K562 (cell line): ENCODE measurements around the gene TOR1AIP2. TPM values are rescaled to one million over a fixed set of nuclear protein-coding genes. Genes with fewer than 3 reads are reported as not detected.

ENCODE experiments used
- BRF1 ChIP-seq: IDR thresholded peaks from 3 replicates; pipeline ENCODE4 v1.6.1; 2011; ENCODE audit warnings: borderline replicate concordance, mild to moderate bottlenecking; ENCODE audit not compliant: insufficient read length; ENCODE audit errors: extremely low read depth
- ERF ChIP-seq: fragments of 450-650 bp; formaldehyde crosslinking; IDR thresholded peaks from 2 replicates; pipeline ENCODE4 v1.4.0; 2020; ENCODE audit warnings: mild to moderate bottlenecking, mixed read lengths
- HCFC1 ChIP-seq: IDR thresholded peaks from 2 replicates; pipeline ENCODE4 v1.6.1; 2012; ENCODE audit warnings: low read depth, low read length, improper control_type of control experiment
- IRF1 ChIP-seq: sonication (generic); formaldehyde crosslinking; IDR thresholded peaks from 2 replicates; pipeline ENCODE4 v1.8.0; 2022; ENCODE audit warnings: missing genetic modification reagents, mild to moderate bottlenecking, borderline replicate concordance
- PCBP1 ChIP-seq: fragments of 200-400 bp; formaldehyde crosslinking; IDR thresholded peaks from 2 replicates; pipeline ENCODE4 v1.6.1; 2018; ENCODE audit warnings: mild to moderate bottlenecking, low read depth, low read length; ENCODE audit not compliant: poor library complexity, severe bottlenecking
- PRPF4 ChIP-seq: fragments of 200-400 bp; formaldehyde crosslinking; IDR thresholded peaks from one replicate; pipeline ENCODE4 v1.6.1; 2017; ENCODE audit warnings: low read length, low read depth, mild to moderate bottlenecking; ENCODE audit not compliant: insufficient read depth, poor library complexity, severe bottlenecking
- SIRT6 ChIP-seq: IDR thresholded peaks from one replicate; pipeline ENCODE4 v1.6.1; 2012; ENCODE audit warnings: low read depth, mild to moderate bottlenecking, control low read depth, inconsistent platforms, low read length, moderate library complexity
- SOX6 ChIP-seq: fragments of 450-650 bp; IDR thresholded peaks from 2 replicates; pipeline ENCODE4 v1.6.1; 2014; ENCODE audit warnings: mild to moderate bottlenecking
- SP2 ChIP-seq: IDR thresholded peaks from 2 replicates; pipeline ENCODE4 v1.6.1; 2011; ENCODE audit warnings: mild to moderate bottlenecking, low read depth, low read length, moderate library complexity; ENCODE audit not compliant: poor library complexity, severe bottlenecking; ENCODE audit errors: extremely low read depth
- SRSF9 ChIP-seq: fragments of 200-400 bp; formaldehyde crosslinking; IDR thresholded peaks from 2 replicates; pipeline ENCODE4 v1.6.1; 2017; ENCODE audit warnings: low read depth, low read length, borderline replicate concordance
- TSHZ1 ChIP-seq: fragments of 250-450 bp; sonication (Bioruptor Pico); IDR thresholded peaks from 2 replicates; pipeline ENCODE4 v1.4.0; 2020; ENCODE audit warnings: mild to moderate bottlenecking, moderate library complexity
- ZBTB8A ChIP-seq: fragments of 450-650 bp; IDR thresholded peaks from 2 replicates; pipeline ENCODE4 v1.6.1; 2018; ENCODE audit warnings: mild to moderate bottlenecking, moderate library complexity; ENCODE audit not compliant: partially characterized antibody
- polyA plus RNA-seq, 8 experiments: library from polyadenylated mRNA; depleted of rRNA in 4 of 8; stranded (reverse) in 5 of 8; unstranded in 3 of 8; fragments of >200 nt; fragmentation: Nextera tagmentation in 2 of 8; fragmentation: Illumina TruSeq in 1 of 8; extraction: Ambion mirVana in 2 of 8; extraction: Trizol in 1 of 8; gene quantifications; 2 replicates each; pipeline versions ENCODE4 v1.2.1 to v1.2.3, GENCODE V29; 2011 to 2014; ENCODE audit warnings: inconsistent platforms in 1 of 8, missing spikeins in 1 of 8
- total RNA-seq, 7 experiments: library from RNA; depleted of rRNA in 6 of 7; stranded (reverse); fragments of >200 nt in 6 of 7; fragmentation: Illumina TruSeq in 2 of 7; extraction: Trizol in 2 of 7; gene quantifications; 2 replicates each; pipeline versions ENCODE4 v1.2.1 to v1.2.3, GENCODE V29; 2011 to 2021; ENCODE audit warnings: low replicate concordance in 1 of 7
- TF ChIP-seq, protein P1 (sequence below), 2 experiments: IDR thresholded peaks; 2 replicates each; pipeline ENCODE4 v1.6.1; 2012; ENCODE audit warnings: improper control_type of control experiment in 2 of 2, low read depth in 2 of 2, low read length in 2 of 2, borderline replicate concordance in 1 of 2
- TF ChIP-seq, protein P2 (sequence below): sonication (generic); formaldehyde crosslinking; IDR thresholded peaks from 2 replicates; pipeline ENCODE4 v1.8.0; 2022; ENCODE audit warnings: mild to moderate bottlenecking, missing genetic modification reagents

TOR1AIP2 gene
- total and polyA plus RNA-seq, 9 of the 15 experiments (the other 6 are each of a cell fraction or from before 2014, with no cell fraction given): 16.7 to 122 (median 41.4) TPM

DNA sequence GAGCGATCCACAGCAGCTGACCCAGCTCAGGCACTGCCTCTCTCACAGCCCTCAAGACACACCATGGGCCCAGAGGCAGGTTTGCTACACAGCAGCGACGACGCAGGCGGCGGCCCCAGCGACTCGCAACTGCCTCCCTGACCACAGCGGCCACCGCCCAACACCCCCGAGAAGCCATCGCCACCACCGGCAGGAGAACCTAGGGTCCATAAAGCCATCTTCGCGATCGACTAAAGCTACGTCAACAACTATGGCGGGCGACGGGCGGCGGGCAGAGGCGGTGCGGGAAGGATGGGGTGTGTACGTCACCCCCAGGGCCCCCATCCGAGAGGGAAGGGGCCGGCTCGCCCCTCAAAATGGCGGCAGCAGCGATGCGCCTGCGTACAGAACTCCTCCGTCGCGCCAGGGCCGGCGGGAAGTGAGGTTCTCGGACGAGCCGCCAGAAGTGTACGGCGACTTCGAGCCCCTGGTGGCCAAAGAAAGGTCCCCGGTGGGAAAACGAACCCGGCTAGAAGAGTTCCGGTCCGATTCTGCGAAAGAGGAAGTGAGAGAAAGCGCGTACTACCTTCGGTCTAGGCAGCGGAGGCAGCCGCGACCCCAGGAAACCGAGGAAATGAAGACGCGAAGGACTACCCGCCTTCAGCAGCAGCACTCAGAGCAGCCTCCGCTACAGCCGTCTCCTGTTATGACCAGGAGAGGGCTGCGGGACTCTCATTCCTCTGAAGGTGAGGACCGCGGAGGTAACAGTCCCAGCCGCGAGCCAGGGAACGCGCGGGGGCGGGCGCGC is 4.8 kb upstream of the TOR1AIP2 start, which contains the start of gene TOR1AIP1 (continued):
- TF ChIP-seq, protein P1, sequence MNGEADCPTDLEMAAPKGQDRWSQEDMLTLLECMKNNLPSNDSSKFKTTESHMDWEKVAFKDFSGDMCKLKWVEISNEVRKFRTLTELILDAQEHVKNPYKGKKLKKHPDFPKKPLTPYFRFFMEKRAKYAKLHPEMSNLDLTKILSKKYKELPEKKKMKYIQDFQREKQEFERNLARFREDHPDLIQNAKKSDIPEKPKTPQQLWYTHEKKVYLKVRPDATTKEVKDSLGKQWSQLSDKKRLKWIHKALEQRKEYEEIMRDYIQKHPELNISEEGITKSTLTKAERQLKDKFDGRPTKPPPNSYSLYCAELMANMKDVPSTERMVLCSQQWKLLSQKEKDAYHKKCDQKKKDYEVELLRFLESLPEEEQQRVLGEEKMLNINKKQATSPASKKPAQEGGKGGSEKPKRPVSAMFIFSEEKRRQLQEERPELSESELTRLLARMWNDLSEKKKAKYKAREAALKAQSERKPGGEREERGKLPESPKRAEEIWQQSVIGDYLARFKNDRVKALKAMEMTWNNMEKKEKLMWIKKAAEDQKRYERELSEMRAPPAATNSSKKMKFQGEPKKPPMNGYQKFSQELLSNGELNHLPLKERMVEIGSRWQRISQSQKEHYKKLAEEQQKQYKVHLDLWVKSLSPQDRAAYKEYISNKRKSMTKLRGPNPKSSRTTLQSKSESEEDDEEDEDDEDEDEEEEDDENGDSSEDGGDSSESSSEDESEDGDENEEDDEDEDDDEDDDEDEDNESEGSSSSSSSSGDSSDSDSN (IDR thresholded peaks at IDR 0.05; ENCODE audit: borderline replicate concordance in 1 of 2, low read depth in 2 of 2, low read length in 2 of 2): peak; percentile 78 to 88; a peak in 3 of 4 replicates
- peak; percentile 78 for TF ChIP-seq SOX6
- TF ChIP-seq PRPF4: peak; percentile 73
- no peak for TF ChIP-seq SP2
- no peak for TF ChIP-seq SIRT6
- TF ChIP-seq PCBP1: peak; percentile 60
- peak; percentile 73 for TF ChIP-seq ERF (CRISPR knock-in tag)
- TF ChIP-seq SRSF9: no peak
- no peak for TF ChIP-seq IRF1 (CRISPR knock-in tag)
- no peak for TF ChIP-seq ZBTB8A
- TF ChIP-seq HCFC1: peak; percentile 99
- TF ChIP-seq, protein P2, sequence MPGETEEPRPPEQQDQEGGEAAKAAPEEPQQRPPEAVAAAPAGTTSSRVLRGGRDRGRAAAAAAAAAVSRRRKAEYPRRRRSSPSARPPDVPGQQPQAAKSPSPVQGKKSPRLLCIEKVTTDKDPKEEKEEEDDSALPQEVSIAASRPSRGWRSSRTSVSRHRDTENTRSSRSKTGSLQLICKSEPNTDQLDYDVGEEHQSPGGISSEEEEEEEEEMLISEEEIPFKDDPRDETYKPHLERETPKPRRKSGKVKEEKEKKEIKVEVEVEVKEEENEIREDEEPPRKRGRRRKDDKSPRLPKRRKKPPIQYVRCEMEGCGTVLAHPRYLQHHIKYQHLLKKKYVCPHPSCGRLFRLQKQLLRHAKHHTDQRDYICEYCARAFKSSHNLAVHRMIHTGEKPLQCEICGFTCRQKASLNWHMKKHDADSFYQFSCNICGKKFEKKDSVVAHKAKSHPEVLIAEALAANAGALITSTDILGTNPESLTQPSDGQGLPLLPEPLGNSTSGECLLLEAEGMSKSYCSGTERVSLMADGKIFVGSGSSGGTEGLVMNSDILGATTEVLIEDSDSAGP (CRISPR knock-in tag): no peak
- peak; percentile 72; the same call in 1 of the 2 replicates for TF ChIP-seq TSHZ1 (CRISPR knock-in tag)
- no peak for TF ChIP-seq BRF1
